Neuronal stem cell (in vitro differentiated cells): ENCODE results near the gene RHOC.
A peak's percentile ranks its signal among the peaks of the same experiment; 100 is the strongest.

Source experiments
- DNase-seq: peaks from one replicate; pipeline ENCODE4 v3.0.0-alpha.2; 2013; ENCODE audit warnings: low spot score
- H2AFZ ChIP-seq: one replicate; pipeline ENCODE4 v1.6.1; 2013; ENCODE audit warnings: mild to moderate bottlenecking, low read length, inconsistent platforms
- H2AK5ac ChIP-seq: 2 replicates; pipeline ENCODE4 v1.6.1; 2013; ENCODE audit warnings: low read depth, mild to moderate bottlenecking, inconsistent platforms, low read length, moderate library complexity, mixed read lengths
- H2BK120ac ChIP-seq: 2 replicates; pipeline ENCODE4 v1.6.1; 2013; ENCODE audit warnings: low read depth, mild to moderate bottlenecking, inconsistent platforms, low read length, moderate library complexity, mixed read lengths
- H2BK12ac ChIP-seq: one replicate; pipeline ENCODE4 v1.6.1; 2013; ENCODE audit warnings: low read length, inconsistent platforms
- H2BK15ac ChIP-seq: 2 replicates; pipeline ENCODE4 v1.6.1; 2013; ENCODE audit warnings: mild to moderate bottlenecking, low read length, inconsistent platforms, mixed read lengths
- H2BK5ac ChIP-seq: one replicate; pipeline ENCODE4 v1.6.1; 2013; ENCODE audit warnings: inconsistent platforms, mild to moderate bottlenecking, low read length, moderate library complexity
- H3K14ac ChIP-seq: one replicate; pipeline ENCODE4 v1.6.1; 2013; ENCODE audit warnings: low read length, inconsistent platforms
- H3K18ac ChIP-seq: 2 replicates; pipeline ENCODE4 v1.6.1; 2013; ENCODE audit warnings: low read length, inconsistent platforms
- H3K23ac ChIP-seq: 2 replicates; pipeline ENCODE4 v1.6.1; 2013; ENCODE audit warnings: low read depth, mild to moderate bottlenecking, mixed read lengths, low read length, inconsistent platforms; ENCODE audit not compliant: poor library complexity
- H3K27ac ChIP-seq: replicated peaks from 3 replicates; pipeline ENCODE4 v1.5.1; 2013; ENCODE audit warnings: low read length, inconsistent platforms
- H3K27me3 ChIP-seq, 3 experiments: 2 replicates each; pipeline ENCODE4 v1.6.1; 2013; ENCODE audit warnings: low read length in 3 of 3, mild to moderate bottlenecking in 2 of 3, inconsistent platforms in 1 of 3, low read depth in 1 of 3, mixed read lengths in 1 of 3, moderate library complexity in 1 of 3; ENCODE audit not compliant: control insufficient read depth in 3 of 3, insufficient read depth in 3 of 3
- H3K36me3 ChIP-seq, 2 donors: replicated peaks in 1 of 2; 2 replicates each; pipeline ENCODE4 v1.6.1; 2013; ENCODE audit warnings: low read length in 2 of 2; ENCODE audit not compliant: control insufficient read depth in 2 of 2, insufficient read depth in 2 of 2
- H3K4ac ChIP-seq: 2 replicates; pipeline ENCODE4 v1.6.1; 2013; ENCODE audit warnings: inconsistent platforms, mild to moderate bottlenecking, low read length, moderate library complexity
- H3K4me1 ChIP-seq, 2 donors: 1 replicate in 1 of 2; 2 replicates in 1 of 2; pipeline ENCODE4 v1.6.1; 2013; ENCODE audit warnings: low read length in 2 of 2, low read depth in 1 of 2; ENCODE audit not compliant: control insufficient read depth in 2 of 2, insufficient read depth in 1 of 2
- H3K4me2 ChIP-seq: one replicate; pipeline ENCODE4 v1.6.1; 2013; ENCODE audit warnings: mild to moderate bottlenecking, low read length, inconsistent platforms; ENCODE audit not compliant: insufficient read depth, poor library complexity, severe bottlenecking
- H3K4me3 ChIP-seq, 2 donors: 2 replicates each; pipeline ENCODE4 v1.5.1; 2013; ENCODE audit warnings: low read length in 2 of 2, mild to moderate bottlenecking in 2 of 2, inconsistent platforms in 1 of 2, moderate library complexity in 1 of 2
- H3K79me1 ChIP-seq: one replicate; pipeline ENCODE4 v1.6.1; 2013; ENCODE audit warnings: low read depth, mild to moderate bottlenecking, inconsistent platforms, low read length, moderate library complexity
- H3K9ac ChIP-seq: one replicate; pipeline ENCODE4 v1.6.1; 2013; ENCODE audit warnings: mild to moderate bottlenecking, low read depth, low read length, inconsistent platforms; ENCODE audit not compliant: poor library complexity
- H3K9me3 ChIP-seq, 2 donors: replicated peaks in 1 of 2; 2 replicates each; pipeline versions ENCODE3 to v1.6.1; 2013; ENCODE audit warnings: low read length in 2 of 2, mild to moderate bottlenecking in 2 of 2, inconsistent platforms in 1 of 2, low read depth in 1 of 2, mixed read lengths in 1 of 2, moderate library complexity in 1 of 2; ENCODE audit not compliant: control insufficient read depth in 2 of 2, insufficient read depth in 1 of 2
- H4K8ac ChIP-seq: one replicate; pipeline ENCODE4 v1.6.1; 2013; ENCODE audit warnings: low read depth, mild to moderate bottlenecking, inconsistent platforms, low read length, moderate library complexity
- H4K91ac ChIP-seq: one replicate; pipeline ENCODE4 v1.6.1; 2013; ENCODE audit warnings: low read length, low read depth, mild to moderate bottlenecking, inconsistent platforms; ENCODE audit not compliant: poor library complexity
- WGBS, 2 donors: extraction: QIAGEN DNeasy Blood & Tissue Kit; methylation state at CpG; one replicate each; pipeline ENCODE4 v1.1.7; 2013; ENCODE audit warnings: missing lambda C conversion rate in 2 of 2, mixed read lengths in 1 of 2; ENCODE audit not compliant: insufficient read length in 2 of 2, insufficient replicate concordance in 1 of 2; ENCODE audit errors: extremely low coverage in 2 of 2; 5-methylcytosine and 5-hydroxymethylcytosine counted together

The RHOC gene

GRCh38 chr1:112712191-112712590, 5.3 kb upstream of the RHOC start:
- Histone ChIP-seq H3K9ac (no peak overlapping the region), H3K4me3 (no peak overlapping the region), H2BK120ac (no peak overlapping the region), H3K9me3 (no peaks in the 10 kb centered on the region), H4K8ac (no peak overlapping the region), H3K27ac (no peak overlapping the region), H2BK5ac (no peak overlapping the region), H3K4me1 (peaks cover 11 to 15% of the 10 kb centered on the region in 2 donors), H3K4ac (no peak overlapping the region), H4K91ac (no peak overlapping the region), H2AK5ac (peak overlapping the region; percentile 66), H3K4me2 (no peak overlapping the region), H2BK15ac (no peak overlapping the region), H3K23ac (peak overlapping the region; percentile 45), H3K27me3 (peaks cover 8 to 76% (median 25%) of the 10 kb centered on the region in 3 experiments), H3K14ac (no peak overlapping the region), H3K36me3 (no peaks in the 10 kb centered on the region), H2AFZ (no peak overlapping the region), H3K79me1 (no peaks in the 10 kb centered on the region), H2BK12ac (no peak overlapping the region), H3K18ac (no peak overlapping the region)
- WGBS, 2 donors, result no CpG with 5 or more reads among the region's 7 CpGs
- no peak for DNase-seq

- DNase-seq, result no peak
- Histone ChIP-seq H3K4ac (no peak overlapping the region), H4K8ac (no peak overlapping the region), H3K9ac (peak overlapping the region; percentile 54), H2AK5ac (peak overlapping the region; percentile 57), H4K91ac (no peak overlapping the region), H3K4me2 (no peak overlapping the region), H3K23ac (peak overlapping the region; percentile 67), H3K18ac (no peak overlapping the region), H3K4me3 (no peak overlapping the region), H3K14ac (no peak overlapping the region), H3K36me3 (no peaks in the 10 kb centered on the region), H3K79me1 (no peaks in the 10 kb centered on the region), H3K9me3 (no peaks in the 10 kb centered on the region), H3K4me1 (peaks cover 11 to 15% of the 10 kb centered on the region in 2 donors), H2AFZ (peak overlapping the region; percentile 69), H2BK12ac (no peak overlapping the region), H3K27me3 (peaks cover 8 to 71% (median 25%) of the 10 kb centered on the region in 3 experiments), H3K27ac (no peak overlapping the region), H2BK120ac (no peak overlapping the region), H2BK15ac (no peak overlapping the region), H2BK5ac (no peak overlapping the region)
- no CpG with 5 or more reads among the region's 11 CpGs for WGBS, 2 donors
Measured at GRCh38 chr1:112711670-112712069, 4.7 kb upstream of the RHOC start.

DNA sequence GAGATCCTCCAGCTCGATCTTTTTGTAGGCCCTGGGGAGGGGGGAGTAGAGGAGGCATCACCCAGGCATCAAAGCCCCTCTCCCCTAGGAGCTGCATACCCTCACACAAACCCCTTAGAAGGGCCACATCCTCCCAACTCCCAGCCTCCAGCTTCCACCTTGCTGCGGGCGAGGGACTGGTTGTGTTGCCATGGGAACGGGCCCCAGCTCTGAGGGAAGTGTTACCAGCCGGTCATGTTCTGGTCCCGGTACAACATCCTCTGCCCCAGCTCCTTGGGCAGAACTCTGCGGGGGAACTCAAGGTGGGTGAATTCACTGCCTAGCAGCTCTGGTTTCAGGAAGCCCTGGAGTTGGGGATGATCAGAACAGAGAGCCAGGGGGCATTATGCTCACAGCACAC, 4.1 kb upstream of the RHOC start:
- DNase-seq, result no peak
- H3K18ac ChIP-seq, result no peak overlapping the region
- no CpG with 5 or more reads among the region's 7 CpGs for WGBS, 2 donors
- H3K79me1 ChIP-seq, result no peaks in the 10 kb centered on the region
- no peak overlapping the region for H2BK120ac ChIP-seq
- H3K4me2 ChIP-seq, result no peak overlapping the region
- no peaks in the 10 kb centered on the region for H3K9me3 ChIP-seq
- no peak overlapping the region for H3K27ac ChIP-seq
- peaks cover 8 to 68% (median 24%) of the 10 kb centered on the region in 3 experiments for H3K27me3 ChIP-seq
- H2AFZ ChIP-seq, result no peak overlapping the region
- no peak overlapping the region for H2BK15ac ChIP-seq
- no peak overlapping the region for H3K23ac ChIP-seq
- no peak overlapping the region for H4K91ac ChIP-seq
- H2BK12ac ChIP-seq, result no peak overlapping the region
- no peak overlapping the region for H3K4me3 ChIP-seq
- H2BK5ac ChIP-seq, result no peak overlapping the region
- no peak overlapping the region for H2AK5ac ChIP-seq
- H3K14ac ChIP-seq, result no peak overlapping the region
- H3K9ac ChIP-seq, result no peak overlapping the region
- no peak overlapping the region for H3K4ac ChIP-seq
- no peak overlapping the region for H4K8ac ChIP-seq
- peaks cover 11 to 14% of the 10 kb centered on the region in 2 donors for H3K4me1 ChIP-seq
- no peaks in the 10 kb centered on the region for H3K36me3 ChIP-seq

- Histone ChIP-seq H3K4me1 (peaks cover 14% of the 10 kb centered on the region in 2 donors), H2BK12ac (peak overlapping the region; percentile 8), H3K14ac (no peak overlapping the region), H3K27ac (no peak overlapping the region), H3K36me3 (no peaks in the 10 kb centered on the region), H3K18ac (no peak overlapping the region), H2BK120ac (no peak overlapping the region), H3K4ac (no peak overlapping the region), H3K4me3 (no peak overlapping the region), H2BK5ac (no peak overlapping the region), H3K4me2 (no peak overlapping the region), H4K8ac (no peak overlapping the region), H3K27me3 (peaks cover 8 to 68% (median 21%) of the 10 kb centered on the region in 3 experiments), H3K23ac (no peak overlapping the region), H3K9ac (no peak overlapping the region), H2BK15ac (no peak overlapping the region), H3K9me3 (no peaks in the 10 kb centered on the region), H4K91ac (no peak overlapping the region), H2AK5ac (no peak overlapping the region), H2AFZ (no peak overlapping the region), H3K79me1 (peaks cover 4% of the 10 kb centered on the region)
- DNase-seq, result no peak
- WGBS, 2 donors, result no CpG with 5 or more reads among the region's 3 CpGs
Measured at GRCh38 chr1:112710586-112710985, 3.7 kb upstream of the RHOC start.
